ENCODE results near the gene PPARD. TPM values are rescaled to one million over a fixed set of nuclear protein-coding genes. Genes with fewer than 3 reads are reported as not detected.

The PPARD gene
- total RNA-seq, 1 donor from 2014 or later, result 26.3 TPM

DNA sequence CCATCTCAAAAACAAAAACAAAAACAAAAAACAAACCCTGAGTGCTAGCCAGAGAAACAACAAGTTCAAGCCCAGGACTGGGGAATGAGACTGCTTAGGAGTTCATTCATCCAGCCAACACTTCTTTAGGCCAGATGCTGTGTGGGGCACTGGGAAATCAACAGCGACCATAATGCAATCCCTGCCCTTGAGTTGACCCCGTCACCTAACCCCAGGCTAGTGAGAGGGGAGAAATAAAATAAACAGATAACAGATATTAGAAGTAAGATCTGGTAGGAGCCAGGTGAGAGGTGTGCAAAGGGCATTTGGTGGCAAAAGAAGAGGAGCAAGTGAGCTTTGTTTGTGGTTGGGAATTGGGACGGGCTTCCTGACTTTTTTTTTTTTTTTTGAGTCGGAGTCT lies 120.9 kb downstream of the PPARD start:
- no peak overlapping the region for H3K27ac Mint-ChIP-seq (ENCODE audit: unreplicated experiment)
- H3K4me3 Mint-ChIP-seq, result peak overlapping the region; percentile 39
- peaks cover 18% of the 10 kb centered on the region for H3K36me3 Mint-ChIP-seq (ENCODE audit: low read depth)
- peaks cover 9% of the 10 kb centered on the region for H3K4me1 Mint-ChIP-seq
- no peak for DNase-seq (ENCODE audit: low read depth, low spot score)
- peaks cover 6% of the 10 kb centered on the region for H3K27me3 Mint-ChIP-seq (ENCODE audit: low read depth)
- H3K9me3 Mint-ChIP-seq, result no peaks in the 10 kb centered on the region
- TF ChIP-seq, protein P1, sequence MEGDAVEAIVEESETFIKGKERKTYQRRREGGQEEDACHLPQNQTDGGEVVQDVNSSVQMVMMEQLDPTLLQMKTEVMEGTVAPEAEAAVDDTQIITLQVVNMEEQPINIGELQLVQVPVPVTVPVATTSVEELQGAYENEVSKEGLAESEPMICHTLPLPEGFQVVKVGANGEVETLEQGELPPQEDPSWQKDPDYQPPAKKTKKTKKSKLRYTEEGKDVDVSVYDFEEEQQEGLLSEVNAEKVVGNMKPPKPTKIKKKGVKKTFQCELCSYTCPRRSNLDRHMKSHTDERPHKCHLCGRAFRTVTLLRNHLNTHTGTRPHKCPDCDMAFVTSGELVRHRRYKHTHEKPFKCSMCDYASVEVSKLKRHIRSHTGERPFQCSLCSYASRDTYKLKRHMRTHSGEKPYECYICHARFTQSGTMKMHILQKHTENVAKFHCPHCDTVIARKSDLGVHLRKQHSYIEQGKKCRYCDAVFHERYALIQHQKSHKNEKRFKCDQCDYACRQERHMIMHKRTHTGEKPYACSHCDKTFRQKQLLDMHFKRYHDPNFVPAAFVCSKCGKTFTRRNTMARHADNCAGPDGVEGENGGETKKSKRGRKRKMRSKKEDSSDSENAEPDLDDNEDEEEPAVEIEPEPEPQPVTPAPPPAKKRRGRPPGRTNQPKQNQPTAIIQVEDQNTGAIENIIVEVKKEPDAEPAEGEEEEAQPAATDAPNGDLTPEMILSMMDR (conservative IDR thresholded peaks at IDR 0.05), result no peak

DNA sequence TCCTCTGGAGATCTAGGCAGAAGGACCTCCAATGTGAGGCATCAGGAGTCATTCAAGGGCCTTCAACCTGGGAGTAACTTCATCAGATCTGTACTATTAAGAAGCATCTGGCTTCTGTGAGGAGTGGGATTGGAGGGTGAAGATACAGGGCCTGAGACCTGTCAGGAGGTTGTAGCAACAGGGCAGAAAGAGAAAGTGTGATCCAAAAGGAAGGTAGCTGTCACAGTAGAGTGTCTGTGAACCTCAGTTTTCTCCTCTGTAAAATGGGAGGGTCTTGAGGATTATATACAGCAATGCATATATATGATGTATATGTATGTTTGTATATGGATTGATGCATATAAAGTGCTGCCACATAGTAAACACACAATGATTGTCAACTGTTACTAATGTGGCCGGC lies 123.3 kb downstream of the PPARD start:
- Mint-ChIP-seq H3K4me1 (peaks cover 24% of the 10 kb centered on the region), H3K9me3 (no peaks in the 10 kb centered on the region), H3K27me3 (ENCODE audit: low read depth) (peaks cover 11% of the 10 kb centered on the region), H3K36me3 (ENCODE audit: low read depth) (peaks cover 31% of the 10 kb centered on the region), H3K27ac (ENCODE audit: unreplicated experiment) (no peak overlapping the region), H3K4me3 (peak overlapping the region; percentile 76)
- TF ChIP-seq, protein P1 (conservative IDR thresholded peaks at IDR 0.05), result no peak
- no peak for DNase-seq (ENCODE audit: low read depth, low spot score)

DNA sequence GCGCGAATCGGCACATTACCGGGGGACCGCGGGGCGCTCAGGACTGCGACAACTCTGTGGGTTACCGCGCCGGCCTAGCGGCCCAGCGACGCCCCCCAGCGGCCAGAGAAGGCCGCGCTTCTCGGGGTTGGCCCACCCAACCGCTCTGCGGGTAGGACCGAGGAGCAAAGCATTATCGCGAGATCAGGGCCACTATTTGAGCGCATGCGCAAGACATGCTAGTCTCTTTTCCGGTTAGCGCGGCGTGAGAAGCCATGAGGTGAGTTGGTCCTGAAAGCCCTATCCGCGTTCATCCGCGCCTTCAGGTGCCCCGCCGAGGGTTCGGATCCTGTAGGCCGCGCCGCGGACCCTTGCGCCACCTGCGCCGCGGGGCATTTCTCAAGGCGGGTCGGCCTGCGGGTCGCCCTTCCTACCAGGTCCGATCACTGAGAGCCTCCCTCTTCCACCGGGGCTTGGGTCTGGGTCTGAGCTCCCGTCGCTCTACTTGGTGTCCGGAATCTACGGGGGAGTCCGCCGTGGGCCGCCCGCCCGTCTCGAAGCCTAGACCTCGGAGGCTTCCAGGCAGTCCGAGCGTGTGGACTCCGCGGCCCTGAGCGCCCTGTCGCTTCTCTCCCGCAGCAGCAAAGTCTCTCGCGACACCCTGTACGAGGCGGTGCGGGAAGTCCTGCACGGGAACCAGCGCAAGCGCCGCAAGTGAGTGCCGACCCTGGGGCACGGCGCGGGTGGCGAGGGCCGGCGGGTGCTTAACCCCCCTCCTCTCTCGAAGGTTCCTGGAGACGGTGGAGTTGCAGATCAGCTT lies 126.0 kb downstream of the PPARD start, which contains the start of gene RPL10A:
TSS of gene RPL10A (plus strand) at position 221 of the 799 bp plus-strand sequence. CDS start at position 255, 34 bp downstream.
- Mint-ChIP-seq H3K27me3 (ENCODE audit: low read depth) (peaks cover 12% of the 10 kb centered on the region), H3K4me1 (peaks cover 43% of the 10 kb centered on the region), H3K9me3 (no peaks in the 10 kb centered on the region), H3K36me3 (ENCODE audit: low read depth) (peaks cover 35% of the 10 kb centered on the region), H3K27ac (ENCODE audit: unreplicated experiment) (peak within 1 kb of the TSS; percentile 99), H3K4me3 (peak within 1 kb of the TSS; percentile 98)
- TF ChIP-seq, protein P1 (conservative IDR thresholded peaks at IDR 0.05), result peak; percentile 98
- peak; percentile 92 for DNase-seq (ENCODE audit: low read depth, low spot score)

DNA sequence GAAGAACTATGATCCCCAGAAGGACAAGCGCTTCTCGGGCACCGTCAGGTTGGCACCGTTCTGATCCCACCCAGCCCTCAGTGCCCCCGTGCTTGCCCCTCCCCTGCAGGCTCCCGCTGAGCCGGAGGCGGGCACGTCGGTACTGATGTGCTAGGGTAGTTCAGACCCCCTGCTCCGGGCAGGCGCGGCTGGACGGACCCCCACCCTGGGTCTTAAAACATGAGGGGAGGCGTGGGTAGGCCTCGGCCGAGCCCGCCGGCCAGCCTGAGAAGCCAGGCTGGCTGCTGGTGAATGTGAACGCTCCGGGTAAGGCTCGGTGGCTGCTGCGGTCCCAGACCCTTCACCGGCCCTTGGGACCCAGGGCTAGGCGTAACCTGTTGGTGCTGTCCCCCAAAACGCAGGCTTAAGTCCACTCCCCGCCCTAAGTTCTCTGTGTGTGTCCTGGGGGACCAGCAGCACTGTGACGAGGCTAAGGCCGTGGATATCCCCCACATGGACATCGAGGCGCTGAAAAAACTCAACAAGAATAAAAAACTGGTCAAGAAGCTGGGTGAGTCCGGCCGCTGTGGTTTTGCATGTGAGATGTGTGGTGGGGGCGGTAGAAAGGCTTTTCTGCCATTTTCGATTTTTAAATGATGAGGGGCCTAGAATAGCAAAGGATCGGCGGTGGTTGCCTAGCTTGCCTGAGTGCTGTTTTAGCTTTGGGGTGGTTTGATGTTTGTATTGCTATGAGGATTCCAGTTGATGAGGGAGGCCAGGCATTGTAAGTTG lies 126.8 kb downstream of the PPARD start:
- peak overlapping the region; percentile 99 for H3K27ac Mint-ChIP-seq (ENCODE audit: unreplicated experiment)
- TF ChIP-seq, protein P1 (conservative IDR thresholded peaks at IDR 0.05), result no peak
- no peak for DNase-seq (ENCODE audit: low read depth, low spot score)
- peaks cover 14% of the 10 kb centered on the region for H3K27me3 Mint-ChIP-seq (ENCODE audit: low read depth)
- peaks cover 43% of the 10 kb centered on the region for H3K4me1 Mint-ChIP-seq
- no peaks in the 10 kb centered on the region for H3K9me3 Mint-ChIP-seq
- peaks cover 31% of the 10 kb centered on the region for H3K36me3 Mint-ChIP-seq (ENCODE audit: low read depth)
- H3K4me3 Mint-ChIP-seq, result peak overlapping the region; percentile 98

DNA sequence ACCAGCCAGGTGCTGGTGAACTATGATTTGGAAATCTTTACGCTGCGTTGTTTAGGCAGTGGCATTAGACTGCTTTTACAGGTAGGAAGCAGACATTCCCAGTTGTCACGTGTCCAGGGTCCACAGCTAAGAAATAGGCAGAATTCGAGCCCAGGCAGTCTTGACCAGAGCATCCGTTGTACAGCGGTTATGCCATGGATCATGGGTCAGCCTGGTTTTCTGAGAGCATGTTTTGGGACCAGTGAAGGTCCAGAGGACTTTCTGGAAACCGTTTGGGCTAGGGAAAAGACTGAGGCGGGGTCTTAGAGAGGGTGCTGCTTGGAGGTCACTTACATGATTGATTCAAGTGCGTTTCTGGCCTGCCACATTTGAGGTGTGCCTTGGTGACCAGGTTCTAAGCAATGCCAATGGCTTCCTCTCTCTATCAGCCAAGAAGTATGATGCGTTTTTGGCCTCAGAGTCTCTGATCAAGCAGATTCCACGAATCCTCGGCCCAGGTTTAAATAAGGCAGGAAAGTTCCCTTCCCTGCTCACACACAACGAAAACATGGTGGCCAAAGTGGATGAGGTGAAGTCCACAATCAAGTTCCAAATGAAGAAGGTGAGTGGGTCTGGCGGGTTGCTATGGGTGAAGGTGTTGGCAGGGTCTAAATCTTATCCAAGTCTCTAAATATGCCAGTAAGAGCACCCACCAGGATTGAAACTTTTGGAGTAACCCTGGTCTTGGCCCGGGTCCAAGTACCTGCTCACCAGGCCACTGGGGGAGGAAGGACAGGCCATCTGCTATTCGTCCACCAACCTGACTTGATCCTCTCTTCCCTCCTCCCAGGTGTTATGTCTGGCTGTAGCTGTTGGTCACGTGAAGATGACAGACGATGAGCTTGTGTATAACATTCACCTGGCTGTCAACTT lies 127.6 kb downstream of the PPARD start:
- peaks cover 43% of the 10 kb centered on the region for H3K4me1 Mint-ChIP-seq
- TF ChIP-seq, protein P1 (conservative IDR thresholded peaks at IDR 0.05), result no peak
- no peaks in the 10 kb centered on the region for H3K9me3 Mint-ChIP-seq
- no peak for DNase-seq (ENCODE audit: low read depth, low spot score)
- peak overlapping the region; percentile 98 for H3K4me3 Mint-ChIP-seq
- peaks cover 31% of the 10 kb centered on the region for H3K36me3 Mint-ChIP-seq (ENCODE audit: low read depth)
- peaks cover 14% of the 10 kb centered on the region for H3K27me3 Mint-ChIP-seq (ENCODE audit: low read depth)
- peak overlapping the region; percentile 96 for H3K27ac Mint-ChIP-seq (ENCODE audit: unreplicated experiment)
